ENCODE results near the gene SNORC.

DNA sequence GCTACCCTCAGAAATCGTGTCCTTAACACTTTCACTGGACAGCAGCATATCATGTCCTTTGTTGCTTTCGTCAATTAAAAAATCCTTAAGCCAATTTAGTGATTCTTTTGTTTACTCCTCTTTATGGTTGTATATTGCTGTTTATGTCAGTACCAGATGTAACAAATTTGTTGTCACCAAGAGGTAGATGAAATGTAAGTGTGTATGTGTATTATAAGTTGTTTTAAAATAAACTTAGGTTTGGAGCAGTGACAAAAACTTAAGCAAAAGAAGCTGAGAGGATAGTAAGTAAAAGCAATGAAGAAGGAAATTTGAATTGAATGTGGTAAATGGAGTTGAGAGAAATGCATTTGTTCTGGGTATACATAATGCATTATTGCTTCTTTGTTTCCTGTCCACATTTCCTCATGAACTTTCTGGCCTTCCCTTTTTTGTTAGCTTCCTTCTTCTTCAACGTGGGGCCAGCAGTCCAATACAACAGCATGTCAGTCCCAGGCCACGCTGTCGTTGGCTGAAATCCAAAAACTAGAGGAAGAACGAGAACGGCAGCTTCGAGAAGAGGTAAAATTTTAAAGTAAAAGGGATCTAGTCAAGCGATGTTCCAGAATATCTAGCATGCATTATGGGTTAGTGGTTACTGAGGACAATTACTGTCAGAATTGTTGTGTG lies 30.5 kb upstream of the SNORC start:
- no peak for TF ChIP-seq POLR2A (IDR thresholded peaks at IDR 0.05; ENCODE audit: extremely low read depth, insufficient read length)
- TF ChIP-seq, protein P1, sequence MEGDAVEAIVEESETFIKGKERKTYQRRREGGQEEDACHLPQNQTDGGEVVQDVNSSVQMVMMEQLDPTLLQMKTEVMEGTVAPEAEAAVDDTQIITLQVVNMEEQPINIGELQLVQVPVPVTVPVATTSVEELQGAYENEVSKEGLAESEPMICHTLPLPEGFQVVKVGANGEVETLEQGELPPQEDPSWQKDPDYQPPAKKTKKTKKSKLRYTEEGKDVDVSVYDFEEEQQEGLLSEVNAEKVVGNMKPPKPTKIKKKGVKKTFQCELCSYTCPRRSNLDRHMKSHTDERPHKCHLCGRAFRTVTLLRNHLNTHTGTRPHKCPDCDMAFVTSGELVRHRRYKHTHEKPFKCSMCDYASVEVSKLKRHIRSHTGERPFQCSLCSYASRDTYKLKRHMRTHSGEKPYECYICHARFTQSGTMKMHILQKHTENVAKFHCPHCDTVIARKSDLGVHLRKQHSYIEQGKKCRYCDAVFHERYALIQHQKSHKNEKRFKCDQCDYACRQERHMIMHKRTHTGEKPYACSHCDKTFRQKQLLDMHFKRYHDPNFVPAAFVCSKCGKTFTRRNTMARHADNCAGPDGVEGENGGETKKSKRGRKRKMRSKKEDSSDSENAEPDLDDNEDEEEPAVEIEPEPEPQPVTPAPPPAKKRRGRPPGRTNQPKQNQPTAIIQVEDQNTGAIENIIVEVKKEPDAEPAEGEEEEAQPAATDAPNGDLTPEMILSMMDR (IDR thresholded peaks at IDR 0.05; ENCODE audit: low read depth, low read length): no peak
